Calu3 (cell line): ENCODE data around the gene HPSE2. TPM values are rescaled to one million over a fixed set of nuclear protein-coding genes. Genes with fewer than 3 reads are reported as not detected.

Experiments used
- BruUV-seq: library from RNA; stranded (reverse); fragments of 400-500 nt; replicated peaks from 2 replicates; lab custom pipeline; 2021; lab: Mats Ljungman, UMichigan
- CTCF ChIA-PET: fragments of 300-600 bp; sonication (Branson Sonifier 250); formaldehyde crosslinking; loops from one replicate; lab custom pipeline; 2022; ENCODE audit warnings: antibody characterized with exemption; lab: Charles Lee
- DNase-seq: peaks from one replicate; pipeline ENCODE4 v3.0.0; 2022
- H3K27ac Mint-ChIP-seq: one replicate; pipeline ENCODE4 v1.8.0; 2022; ENCODE audit warnings: mixed read lengths; ENCODE audit not compliant: unreplicated experiment
- H3K27me3 Mint-ChIP-seq: one replicate; pipeline ENCODE4 v1.8.0; 2022; ENCODE audit warnings: mixed read lengths; ENCODE audit not compliant: unreplicated experiment
- H3K36me3 Mint-ChIP-seq: one replicate; pipeline ENCODE4 v1.8.0; 2022; ENCODE audit warnings: mild to moderate bottlenecking, moderate library complexity, mixed read lengths; ENCODE audit not compliant: insufficient read depth, unreplicated experiment
- H3K4me1 Mint-ChIP-seq: one replicate; pipeline ENCODE4 v1.8.0; 2022; ENCODE audit warnings: mild to moderate bottlenecking, low read depth, mixed read lengths; ENCODE audit not compliant: unreplicated experiment
- H3K4me3 Mint-ChIP-seq: one replicate; pipeline ENCODE4 v1.8.0; 2022; ENCODE audit warnings: mild to moderate bottlenecking, low read depth, moderate library complexity, mixed read lengths; ENCODE audit not compliant: unreplicated experiment
- H3K9me3 Mint-ChIP-seq: one replicate; pipeline ENCODE4 v1.8.0; 2022; ENCODE audit warnings: low read depth, mixed read lengths; ENCODE audit not compliant: unreplicated experiment
- intact Hi-C: fragments of 100-400 bp; cut with micrococcal nuclease; formaldehyde crosslinking; loops from one replicate; pipeline ENCODE4 v1.10.0; 2022; ENCODE audit not compliant: unreplicated experiment
- total RNA-seq: library from RNA; stranded (reverse); gene quantifications from 2 replicates; pipeline ENCODE4 v1.2.3, GENCODE V29; 2022
- TF ChIP-seq, protein P1 (sequence below): fragments of 200-600 bp; IDR thresholded peaks from one replicate; pipeline ENCODE4 v1.8.0; 2022; ENCODE audit warnings: antibody characterized with exemption; ENCODE audit not compliant: unreplicated experiment

HPSE2 gene
- total RNA-seq, 1 experiment from 2014 or later: not detected

DNA sequence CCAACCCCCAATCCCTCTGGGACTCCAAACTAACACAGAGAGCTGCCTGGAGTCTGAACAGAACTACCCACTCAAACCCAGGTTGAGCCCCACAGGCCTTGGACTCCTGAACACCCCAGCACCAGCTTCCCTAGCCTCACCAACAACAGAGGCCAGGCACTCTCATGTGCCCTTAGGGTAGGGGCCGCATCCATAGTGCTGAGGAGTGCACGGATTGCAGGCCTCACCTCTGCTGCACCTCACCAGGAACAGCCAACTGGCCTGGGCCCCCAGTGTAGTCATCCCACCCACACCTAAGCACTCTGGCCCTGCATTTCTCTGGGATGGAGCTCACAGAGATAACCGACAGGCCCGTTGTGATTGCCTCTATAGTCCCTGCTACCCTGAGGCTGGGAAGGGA, 194.2 kb downstream of the HPSE2 start:
- intact Hi-C loops: no loop called here

DNA sequence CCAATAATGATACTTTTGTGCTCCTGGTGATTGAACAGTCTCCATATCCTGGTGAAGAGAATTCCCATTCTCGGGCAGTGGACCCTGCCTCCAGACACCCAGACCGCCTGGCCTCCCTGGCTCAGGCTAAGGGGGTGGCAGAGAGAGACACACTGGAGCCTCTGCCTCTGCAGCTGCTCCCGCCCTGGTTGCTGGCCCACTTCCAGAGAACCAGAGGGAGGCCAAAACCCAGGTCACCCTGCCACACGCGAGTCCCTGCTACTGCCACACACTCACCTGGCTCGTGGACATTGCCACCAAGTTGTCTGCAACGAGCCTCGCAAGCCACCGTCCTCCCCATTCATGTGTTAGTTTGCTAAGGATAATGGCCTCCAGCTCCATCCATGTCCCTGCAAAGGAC, 221.8 kb downstream of the HPSE2 start:
- Mint-ChIP-seq H3K27me3 (no peaks in the 10 kb centered on the region), H3K4me3 (no peak overlapping the region), H3K9me3 (no peaks in the 10 kb centered on the region), H3K27ac (no peak overlapping the region), H3K4me1 (no peaks in the 10 kb centered on the region), H3K36me3 (no peaks in the 10 kb centered on the region)
- TF ChIP-seq, protein P1, sequence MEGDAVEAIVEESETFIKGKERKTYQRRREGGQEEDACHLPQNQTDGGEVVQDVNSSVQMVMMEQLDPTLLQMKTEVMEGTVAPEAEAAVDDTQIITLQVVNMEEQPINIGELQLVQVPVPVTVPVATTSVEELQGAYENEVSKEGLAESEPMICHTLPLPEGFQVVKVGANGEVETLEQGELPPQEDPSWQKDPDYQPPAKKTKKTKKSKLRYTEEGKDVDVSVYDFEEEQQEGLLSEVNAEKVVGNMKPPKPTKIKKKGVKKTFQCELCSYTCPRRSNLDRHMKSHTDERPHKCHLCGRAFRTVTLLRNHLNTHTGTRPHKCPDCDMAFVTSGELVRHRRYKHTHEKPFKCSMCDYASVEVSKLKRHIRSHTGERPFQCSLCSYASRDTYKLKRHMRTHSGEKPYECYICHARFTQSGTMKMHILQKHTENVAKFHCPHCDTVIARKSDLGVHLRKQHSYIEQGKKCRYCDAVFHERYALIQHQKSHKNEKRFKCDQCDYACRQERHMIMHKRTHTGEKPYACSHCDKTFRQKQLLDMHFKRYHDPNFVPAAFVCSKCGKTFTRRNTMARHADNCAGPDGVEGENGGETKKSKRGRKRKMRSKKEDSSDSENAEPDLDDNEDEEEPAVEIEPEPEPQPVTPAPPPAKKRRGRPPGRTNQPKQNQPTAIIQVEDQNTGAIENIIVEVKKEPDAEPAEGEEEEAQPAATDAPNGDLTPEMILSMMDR: no peak
- no peak for DNase-seq
- no TSS peak for BruUV-seq
- CTCF ChIA-PET: no interaction called here
- intact Hi-C loops: no loop called here

More for the DNA sequence above, 194.2 kb downstream of the HPSE2 start:
- Mint-ChIP-seq H3K9me3 (no peaks in the 10 kb centered on the region), H3K4me3 (no peak overlapping the region), H3K4me1 (no peaks in the 10 kb centered on the region), H3K27ac (no peak overlapping the region), H3K36me3 (no peaks in the 10 kb centered on the region), H3K27me3 (no peaks in the 10 kb centered on the region)
- CTCF ChIA-PET: no interaction called here
- no peak for DNase-seq
- no TSS peak for BruUV-seq
- TF ChIP-seq, protein P1: no peak

- Mint-ChIP-seq H3K9me3 (peaks cover 4% of the 10 kb centered on the region), H3K27ac (no peak overlapping the region), H3K36me3 (no peaks in the 10 kb centered on the region), H3K4me3 (no peak overlapping the region), H3K4me1 (no peaks in the 10 kb centered on the region), H3K27me3 (no peaks in the 10 kb centered on the region)
- no peak for DNase-seq
- TF ChIP-seq, protein P1: no peak
- intact Hi-C loops: no loop called here
- no TSS peak for BruUV-seq
- CTCF ChIA-PET: no interaction called here
Measured at GRCh38 chr10:99010286-99010685, 225.4 kb downstream of the HPSE2 start.

DNA sequence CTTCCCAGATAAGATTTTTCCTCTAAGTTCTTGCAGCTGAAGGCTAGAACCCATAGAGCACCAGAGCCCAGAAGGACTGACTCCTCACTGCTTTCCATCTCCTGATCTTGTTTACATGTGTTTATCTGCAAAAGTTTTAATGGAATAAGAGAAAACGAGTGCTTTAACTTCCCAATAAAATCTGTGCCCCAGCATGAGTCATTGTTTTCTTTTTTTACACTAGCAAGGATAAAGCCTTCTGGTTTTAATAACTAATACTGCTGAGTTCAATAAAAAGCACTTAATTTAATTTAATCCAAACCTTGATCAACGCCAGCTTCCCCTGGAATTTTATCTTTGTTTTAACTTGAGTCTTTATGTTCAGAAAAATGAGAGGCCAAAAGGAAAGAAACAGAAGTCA, 227.6 kb downstream of the HPSE2 start:
- H3K4me1 Mint-ChIP-seq: no peaks in the 10 kb centered on the region
- H3K4me3 Mint-ChIP-seq: no peak overlapping the region
- CTCF ChIA-PET: no interaction called here
- TF ChIP-seq, protein P1: no peak
- intact Hi-C loops: no loop called here
- no peak overlapping the region for H3K27ac Mint-ChIP-seq
- H3K9me3 Mint-ChIP-seq: peaks cover 11% of the 10 kb centered on the region
- DNase-seq: no peak
- H3K27me3 Mint-ChIP-seq: no peaks in the 10 kb centered on the region
- no peaks in the 10 kb centered on the region for H3K36me3 Mint-ChIP-seq
- no TSS peak for BruUV-seq
